ENCODE data around the gene NCAPD3.

Gene NCAPD3

DNA sequence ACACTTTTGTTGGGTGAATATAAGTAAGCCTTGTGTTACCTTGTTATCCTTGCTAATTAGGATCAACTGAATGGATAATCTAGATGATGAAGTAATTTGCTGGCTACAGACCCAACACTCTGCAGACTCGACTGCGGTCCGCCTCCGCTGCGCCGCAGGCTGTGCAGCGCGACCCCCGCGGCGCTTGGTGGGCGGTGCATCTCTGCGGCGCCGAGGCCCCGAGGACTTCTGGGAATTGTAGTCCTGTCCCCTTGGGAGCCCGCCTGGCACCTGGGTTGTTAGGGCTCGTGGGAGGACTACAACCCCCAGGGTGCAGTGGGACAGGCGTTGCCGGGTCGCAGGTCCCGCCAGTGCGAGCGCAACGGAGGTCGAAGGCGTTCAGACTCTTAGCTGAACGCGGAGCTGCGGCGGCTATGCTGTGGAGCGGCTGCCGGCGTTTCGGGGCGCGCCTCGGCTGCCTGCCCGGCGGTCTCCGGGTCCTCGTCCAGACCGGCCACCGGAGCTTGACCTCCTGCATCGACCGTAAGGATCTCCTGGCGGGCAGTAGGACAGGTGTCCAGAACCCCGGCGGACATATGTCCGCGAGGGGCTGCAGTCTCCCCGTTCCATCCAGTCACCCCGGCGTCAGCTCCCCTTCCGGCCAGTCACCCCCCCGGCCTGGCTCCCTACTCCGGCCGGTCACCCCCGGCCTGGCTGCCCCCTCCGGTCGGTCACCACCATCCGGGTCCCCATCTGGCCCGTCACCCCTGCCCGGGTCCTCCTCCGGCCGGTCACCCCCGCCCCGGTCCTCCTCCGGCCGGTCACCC is 29.6 kb upstream of the NCAPD3 start, which contains the start of the genes ACAD8 and THYN1:
Gene ACAD8, plus strand, starts transcription at position 381 of the 806 bp plus-strand sequence. Its CDS starts 33 bp downstream, at position 414.
Gene THYN1, minus strand, starts transcription at position 165 of the 806 bp plus-strand sequence. CDS start 470 bp downstream, outside the sequence.
- DNase-seq (ENCODE audit: low read depth) = peak; percentile 94

DNA sequence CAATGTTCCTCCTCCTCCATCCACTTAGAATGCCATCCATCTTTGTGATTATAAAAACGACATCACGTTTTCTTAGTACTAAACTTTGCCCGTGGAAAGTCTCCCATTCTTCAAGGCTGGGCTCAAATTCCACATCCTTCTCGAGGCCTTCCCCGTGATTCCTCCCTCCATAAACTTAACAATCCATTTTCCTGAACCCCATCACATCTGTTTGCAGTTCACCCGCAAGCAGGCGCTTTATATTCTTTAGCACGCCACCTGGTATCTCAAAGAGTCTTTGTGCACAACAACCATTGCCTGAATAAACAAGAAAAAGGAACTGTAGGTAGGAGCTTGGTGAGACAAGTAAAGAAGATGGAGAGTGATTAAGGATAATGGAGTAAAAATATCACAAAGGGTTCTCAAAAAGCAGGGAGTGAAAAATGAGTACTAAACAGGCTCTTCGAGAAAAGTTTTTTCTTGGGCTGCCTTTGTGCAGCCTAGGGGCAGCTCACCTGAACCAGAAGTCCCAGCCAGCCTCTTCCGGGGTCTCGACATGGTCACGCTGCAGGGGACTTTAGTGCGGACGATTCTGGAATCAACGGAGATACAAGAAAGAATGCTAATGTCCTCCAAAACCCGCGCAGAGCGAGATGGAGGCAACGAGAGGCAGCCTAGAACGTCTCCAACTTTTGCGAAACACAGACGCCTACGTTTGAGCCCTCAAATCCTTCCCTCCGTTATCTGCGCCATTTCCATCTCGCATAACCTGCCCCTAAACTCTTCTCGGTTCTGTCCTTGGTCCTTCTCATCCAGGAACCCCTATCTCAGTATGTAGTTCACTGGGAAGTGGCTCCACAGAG is 28.8 kb upstream of the NCAPD3 start:
- no peak for DNase-seq (ENCODE audit: low read depth)

DNA sequence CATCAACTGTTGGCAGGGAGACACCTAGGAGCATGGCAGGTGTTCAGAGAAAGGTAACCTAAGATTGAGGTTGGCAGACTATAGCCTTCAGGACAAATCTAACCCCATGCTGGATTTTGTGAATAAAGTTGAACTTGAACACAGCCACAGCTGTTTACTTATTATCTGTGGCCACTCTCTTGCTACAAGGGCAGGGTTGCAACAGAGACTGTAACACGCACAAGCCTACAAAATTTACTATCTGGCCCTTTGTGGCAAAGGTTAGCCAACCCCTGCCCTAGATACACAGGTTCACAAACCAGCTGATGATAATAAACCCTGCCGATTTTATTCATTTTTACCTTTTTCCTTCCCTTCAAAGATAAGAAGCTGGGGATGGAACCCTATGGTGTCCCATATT is 26.9 kb upstream of the NCAPD3 start:
- no peak for DNase-seq (ENCODE audit: low read depth)

DNA sequence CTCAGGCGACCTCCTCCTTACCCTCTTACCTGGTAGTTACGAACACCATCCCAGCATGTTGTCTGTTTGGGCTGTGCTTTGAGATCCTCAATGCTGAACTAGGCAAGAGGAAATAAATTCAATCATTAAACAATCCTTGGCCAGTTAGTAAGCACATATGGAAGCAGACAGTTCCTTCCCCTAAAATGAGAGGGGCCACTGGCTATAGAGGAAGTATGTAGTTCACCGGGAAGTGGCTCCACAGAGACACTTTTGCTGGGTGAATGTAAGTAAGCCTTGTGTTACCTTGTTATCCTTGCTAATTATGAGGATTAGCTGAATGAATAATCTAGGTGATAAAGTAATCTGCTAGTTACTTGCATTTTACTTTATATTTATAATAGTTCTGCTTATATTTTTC is 26.5 kb upstream of the NCAPD3 start:
- no peak for DNase-seq (ENCODE audit: low read depth)

DNA sequence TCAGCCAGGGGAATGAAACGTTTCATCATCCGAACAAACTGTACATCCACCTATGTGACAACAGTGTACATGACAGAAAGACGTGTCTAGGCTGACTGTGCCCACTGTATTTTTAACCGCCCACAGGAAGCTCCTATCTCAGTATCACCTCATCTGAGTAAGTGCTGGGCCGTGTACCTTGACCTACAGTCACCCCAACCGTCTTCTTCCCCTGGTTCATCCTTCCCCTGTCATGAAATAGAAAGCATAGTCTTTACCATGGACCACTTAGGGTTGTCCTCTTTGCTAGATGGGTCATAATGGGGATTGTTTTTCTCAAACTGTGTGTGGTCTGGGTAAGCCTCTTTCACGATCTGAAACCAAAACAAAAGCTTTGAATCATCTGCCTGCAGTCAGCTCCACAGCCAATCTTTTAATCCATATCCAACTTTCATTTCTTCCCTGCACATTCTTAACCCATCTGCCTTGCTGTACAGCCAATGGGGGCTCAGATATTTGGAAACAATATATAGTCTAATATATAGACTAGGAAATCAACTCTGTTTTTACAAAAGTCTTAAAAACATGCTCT is 25.2 kb upstream of the NCAPD3 start:
- no peak for DNase-seq (ENCODE audit: low read depth)

DNA sequence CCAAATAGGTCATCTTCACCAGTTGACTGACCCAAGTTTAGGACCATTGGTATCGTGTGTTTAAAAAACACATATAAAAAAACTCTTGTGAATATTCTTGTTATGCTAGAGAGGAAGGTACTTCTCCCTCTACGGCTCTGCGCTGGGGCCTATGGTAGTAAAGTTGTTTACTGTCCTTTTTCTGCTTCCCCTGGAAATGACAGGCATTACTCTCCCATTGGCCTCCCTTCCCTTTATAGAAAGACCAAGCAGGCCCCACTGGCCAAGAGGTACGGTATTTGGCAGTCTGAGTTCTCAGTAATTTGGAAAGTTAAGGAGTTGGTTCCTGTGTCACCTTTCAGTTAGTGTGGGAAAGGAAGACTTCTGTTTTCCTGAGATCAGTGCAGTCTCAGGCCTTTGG is 22.9 kb upstream of the NCAPD3 start:
- DNase-seq (ENCODE audit: low read depth) = no peak

DNA sequence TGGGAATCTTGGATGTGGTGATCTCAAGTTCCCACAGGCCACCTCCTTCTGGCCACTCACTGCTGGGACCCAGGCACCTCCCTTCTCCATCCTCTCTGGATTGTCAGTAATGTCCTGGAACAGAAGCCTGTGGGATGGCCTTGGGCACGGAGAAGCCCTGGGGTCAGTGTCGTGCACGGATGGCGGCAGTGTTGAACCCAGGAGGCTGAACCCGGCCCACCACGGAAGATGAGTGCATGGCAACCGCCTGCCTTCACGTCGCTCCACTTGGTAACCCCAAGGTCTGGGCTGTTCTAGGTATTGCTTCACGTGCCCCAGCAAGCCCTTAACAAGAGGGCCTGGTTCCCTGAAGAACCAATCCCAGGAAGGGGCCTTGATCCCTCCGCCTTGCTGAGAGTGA is 22.3 kb upstream of the NCAPD3 start:
- no peak for DNase-seq (ENCODE audit: low read depth)

DNA sequence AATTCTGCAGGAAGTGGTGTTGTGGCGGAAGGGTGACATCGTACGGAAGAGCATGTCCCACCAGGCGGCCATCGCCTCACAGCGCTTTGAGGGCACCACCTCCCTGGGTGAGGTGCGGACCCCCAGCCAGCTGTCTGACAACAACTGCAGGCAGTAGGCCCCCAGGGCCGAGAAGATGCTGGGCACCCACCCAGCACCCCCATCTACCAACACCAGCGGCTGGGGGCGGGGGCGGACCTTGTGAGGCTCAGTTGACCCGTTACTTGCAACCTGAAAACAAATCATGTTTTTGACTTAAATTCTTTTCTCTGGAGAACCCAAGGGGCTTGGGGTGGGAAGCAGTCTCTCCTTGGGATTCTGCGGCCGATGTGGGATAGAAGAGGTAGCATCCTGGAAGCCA is 21.7 kb upstream of the NCAPD3 start:
- no peak for DNase-seq (ENCODE audit: low read depth)

DNA sequence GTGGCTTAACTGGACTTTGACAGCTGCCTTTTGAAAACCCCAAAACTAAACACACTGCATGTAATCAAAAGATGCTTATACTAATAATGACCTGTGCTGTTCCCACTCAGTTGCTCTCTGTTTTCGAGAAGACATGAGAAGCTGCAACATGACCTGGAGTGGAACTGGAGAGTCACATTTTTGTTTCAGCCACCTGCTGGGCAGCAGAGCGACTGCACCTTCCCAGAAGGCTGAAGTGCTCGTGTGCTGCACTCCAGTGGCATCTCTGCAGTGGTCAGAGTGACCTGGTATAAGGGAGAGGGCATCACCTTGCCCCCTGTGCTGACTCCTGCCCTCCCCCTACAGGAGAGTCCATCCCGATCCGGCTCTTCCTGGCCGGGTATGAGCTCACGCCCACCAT is 20.8 kb upstream of the NCAPD3 start:
- DNase-seq (ENCODE audit: low read depth) = no peak

DNA sequence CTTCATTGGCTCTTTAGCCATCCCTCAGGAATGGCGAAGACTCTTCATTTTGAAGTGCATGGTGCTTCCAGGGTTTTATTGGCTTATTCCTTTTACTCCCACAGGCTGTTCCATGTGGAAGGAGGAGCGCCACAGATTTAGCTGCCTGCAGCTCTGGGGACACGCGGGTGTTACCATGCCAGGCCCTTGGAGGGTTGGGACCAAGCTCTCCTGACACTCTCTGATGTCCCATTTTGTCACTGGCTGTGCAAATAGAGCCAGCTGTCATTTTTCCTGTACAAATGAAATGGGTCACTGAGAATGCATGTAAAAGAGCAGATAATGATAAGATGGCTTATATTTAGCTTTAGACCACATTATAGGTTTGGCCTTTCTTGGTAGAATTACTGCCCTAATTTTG is 20.1 kb upstream of the NCAPD3 start:
- no peak for DNase-seq (ENCODE audit: low read depth)

DNA sequence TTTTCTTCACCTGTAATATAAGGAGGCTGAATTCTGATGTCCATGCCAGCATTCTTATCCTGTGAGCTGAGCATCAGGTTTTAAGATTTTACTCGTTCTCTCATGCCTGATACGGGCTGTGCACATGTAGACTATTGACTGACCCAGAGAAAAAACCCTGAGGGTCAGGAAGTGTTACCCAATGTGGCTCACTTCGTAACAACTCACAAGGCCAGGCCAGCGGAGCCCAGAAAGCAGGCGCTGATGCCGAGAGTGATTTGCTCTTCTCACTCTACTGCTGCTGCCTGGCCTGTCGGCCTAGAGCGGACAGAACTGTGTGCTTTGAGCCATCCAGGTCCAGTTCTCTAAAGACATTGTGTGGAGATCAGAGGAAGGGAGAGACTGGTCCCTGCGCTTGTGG is 18.6 kb upstream of the NCAPD3 start:
- no peak for DNase-seq (ENCODE audit: low read depth)

DNA sequence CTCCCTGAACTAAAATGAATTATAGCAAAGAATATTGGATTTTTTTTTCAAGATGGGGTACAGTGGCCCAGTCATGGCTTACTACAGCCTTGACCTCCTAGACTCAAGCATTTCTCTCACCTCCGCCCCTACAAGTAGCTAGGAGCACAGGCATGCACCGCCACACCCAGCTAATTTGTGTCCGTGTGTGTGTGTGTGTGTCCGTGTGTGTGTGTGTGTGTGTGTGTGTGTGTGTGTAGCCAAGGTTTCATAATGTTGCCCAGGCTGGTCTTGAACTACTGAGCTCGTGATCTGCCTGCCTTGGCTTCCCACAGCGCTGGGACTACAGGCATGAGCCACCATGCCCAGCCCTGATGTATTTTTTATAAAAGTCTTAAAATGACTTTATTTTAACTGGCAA is 16.8 kb upstream of the NCAPD3 start:
- DNase-seq (ENCODE audit: low read depth) = no peak

DNA sequence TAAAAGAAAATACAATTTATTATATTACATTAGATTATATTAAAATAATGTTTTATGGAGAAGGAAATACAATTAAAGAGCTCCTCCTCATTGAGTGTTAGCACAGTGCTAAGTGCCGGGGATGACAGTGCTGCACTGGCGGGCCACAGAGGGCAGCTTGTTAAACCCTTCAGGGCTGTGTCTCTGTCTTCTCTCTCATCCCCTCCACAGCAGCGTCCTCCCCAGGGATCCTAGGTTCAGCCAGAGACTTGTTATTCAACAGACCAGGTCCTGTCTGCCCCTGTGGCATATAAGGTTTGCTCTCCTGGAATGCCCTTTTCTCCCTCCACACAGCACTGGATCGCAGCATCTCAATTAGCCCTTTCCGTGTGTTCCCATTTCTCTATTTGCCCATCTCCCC is 15.2 kb upstream of the NCAPD3 start:
- no peak for DNase-seq (ENCODE audit: low read depth)

DNA sequence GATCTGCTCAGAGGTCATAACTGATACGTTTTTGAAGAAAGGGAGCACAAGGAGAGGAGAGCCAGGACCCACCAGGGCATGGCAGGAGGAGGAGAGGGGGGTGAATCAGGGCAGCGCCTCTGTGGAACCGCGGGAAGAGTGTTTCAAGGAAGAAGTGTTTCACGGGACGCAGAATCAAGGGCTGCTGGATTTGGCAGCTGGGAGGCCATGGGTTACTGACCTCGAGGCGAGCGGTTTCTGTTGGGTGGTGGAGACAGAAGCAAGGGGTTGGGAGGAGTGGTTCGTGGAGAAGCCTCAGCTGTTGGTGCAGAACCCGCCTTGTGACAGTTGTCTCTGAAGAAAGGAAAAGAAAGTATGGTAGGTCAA is 13.8 kb upstream of the NCAPD3 start:
- no peak for DNase-seq (ENCODE audit: low read depth)

DNA sequence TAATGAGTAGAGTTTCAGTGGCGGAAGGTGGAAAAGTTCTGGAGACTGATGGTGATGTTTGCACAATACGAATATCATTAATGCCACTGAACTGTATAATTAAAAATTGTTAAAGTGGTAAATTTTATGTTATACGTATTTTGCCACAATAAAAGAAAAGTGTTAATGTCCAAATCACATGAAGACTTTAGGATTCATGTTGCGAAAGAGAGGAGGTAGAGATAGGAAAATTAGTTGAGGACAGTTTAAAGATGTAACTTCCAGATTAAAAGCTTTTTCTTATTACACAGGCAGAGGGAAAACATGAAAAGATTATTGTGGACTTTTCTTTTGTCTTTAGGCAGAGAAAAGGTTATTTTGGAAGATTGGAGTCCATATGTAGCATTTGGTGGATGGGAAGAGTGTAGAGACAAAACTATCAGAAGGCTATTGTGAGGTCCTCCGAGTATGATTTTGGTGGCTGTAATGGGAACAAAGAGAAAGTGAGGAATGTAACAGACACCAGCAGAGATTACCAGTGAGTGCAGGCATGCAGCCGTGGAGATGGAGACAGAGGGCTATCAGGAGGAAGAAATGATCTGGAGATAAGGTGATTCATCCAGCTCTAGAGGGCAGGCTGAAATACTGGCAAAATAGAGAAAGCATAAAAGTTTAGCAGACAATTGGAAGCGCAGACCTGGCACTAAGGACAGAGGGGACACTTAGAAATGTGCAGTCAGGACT is 13.2 kb upstream of the NCAPD3 start:
- DNase-seq (ENCODE audit: low read depth) = no peak

DNA sequence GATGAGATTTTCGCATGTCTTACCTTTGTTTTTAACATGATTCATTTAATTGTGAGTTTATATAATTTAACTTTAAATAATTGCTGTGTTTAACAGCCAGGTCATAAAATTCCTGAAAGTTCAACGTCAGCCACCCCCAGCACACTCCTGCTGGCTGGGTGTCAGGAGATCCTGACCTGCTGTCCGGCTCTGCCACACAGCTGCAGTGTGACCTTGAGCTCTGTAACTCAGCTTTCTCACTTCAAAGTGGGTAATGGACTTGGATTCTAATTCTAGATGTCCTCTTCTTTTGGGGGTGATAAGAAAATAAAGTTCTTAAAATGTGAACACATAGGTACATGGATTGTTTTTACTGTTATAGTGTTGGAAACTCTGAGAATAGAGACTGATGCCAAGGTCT is 11.6 kb upstream of the NCAPD3 start:
- no peak for DNase-seq (ENCODE audit: low read depth)

DNA sequence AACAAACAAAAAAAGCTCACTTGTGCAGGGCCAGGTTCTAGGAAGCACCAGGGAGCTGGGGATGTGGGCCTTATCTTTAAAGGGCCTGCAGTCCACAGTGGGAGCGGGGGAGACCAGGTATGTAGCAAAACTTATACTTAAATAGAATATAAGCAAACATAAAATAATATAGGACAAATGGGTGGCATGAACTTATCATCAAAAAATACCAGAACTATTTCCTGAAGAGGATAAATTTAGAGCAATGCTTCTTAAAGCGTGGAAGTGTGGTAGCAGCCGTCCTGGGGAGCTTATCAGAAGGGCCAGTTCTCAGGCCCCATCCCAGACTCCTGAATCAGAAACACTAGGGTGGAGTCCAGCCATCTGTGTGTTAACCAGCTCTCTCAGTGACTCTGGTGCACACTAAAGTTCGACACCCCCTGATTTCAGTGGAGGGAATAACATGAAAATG is 10.0 kb upstream of the NCAPD3 start:
- DNase-seq (ENCODE audit: low read depth) = no peak

DNA sequence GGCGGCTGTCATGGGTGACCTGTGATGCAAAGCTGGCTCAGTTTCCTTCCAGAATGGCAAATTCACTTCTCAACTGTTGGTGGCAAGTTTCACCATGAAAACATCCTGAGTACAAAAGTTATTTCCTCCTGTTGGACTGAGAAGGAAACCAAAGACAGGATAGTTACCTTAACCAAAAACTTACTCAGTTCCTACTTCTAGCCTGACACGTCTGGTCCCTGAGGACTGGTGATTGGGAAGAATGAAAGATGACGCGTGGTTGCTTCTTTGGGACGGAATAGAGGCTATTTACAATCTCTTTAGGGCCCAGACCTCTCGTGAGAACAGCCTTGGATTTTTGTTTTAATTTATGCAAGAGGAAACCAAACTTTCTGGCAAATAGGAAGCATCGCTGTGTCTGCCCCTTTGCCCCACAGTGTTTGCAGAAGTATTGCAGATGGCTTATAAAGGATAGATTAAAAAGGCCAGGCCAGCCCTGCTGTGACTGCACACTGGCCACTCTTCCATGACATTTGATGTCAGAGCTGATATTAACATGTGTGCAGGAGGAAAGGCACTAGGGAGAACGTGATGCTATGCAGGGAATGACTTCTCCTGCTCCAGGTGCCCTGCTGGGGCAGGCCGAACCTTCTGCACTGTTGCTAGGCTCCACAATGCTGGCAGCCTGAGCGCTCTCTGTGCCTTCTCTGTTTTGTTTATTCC is 8.3 kb upstream of the NCAPD3 start:
- no peak for DNase-seq (ENCODE audit: low read depth)

DNA sequence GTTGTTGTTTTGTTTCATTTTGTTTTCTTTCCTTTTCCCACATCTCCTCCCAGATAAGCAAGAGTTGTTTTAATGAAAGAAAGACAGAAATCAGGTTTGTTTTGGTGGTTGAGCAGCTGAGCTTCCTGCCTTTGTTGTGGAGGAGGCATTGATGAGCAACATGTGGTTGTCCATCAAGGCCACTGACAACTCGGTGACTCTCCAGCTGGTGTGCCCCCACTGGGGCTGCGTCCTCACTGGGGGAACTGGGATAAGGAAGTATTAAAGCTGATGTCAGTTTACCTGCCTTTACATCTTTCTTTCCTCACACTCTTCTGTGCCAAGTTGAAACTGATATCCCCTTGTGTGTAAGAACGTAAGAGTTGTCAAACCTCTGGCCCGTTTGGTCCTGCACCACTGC is 6.6 kb upstream of the NCAPD3 start:
- DNase-seq (ENCODE audit: low read depth) = no peak

DNA sequence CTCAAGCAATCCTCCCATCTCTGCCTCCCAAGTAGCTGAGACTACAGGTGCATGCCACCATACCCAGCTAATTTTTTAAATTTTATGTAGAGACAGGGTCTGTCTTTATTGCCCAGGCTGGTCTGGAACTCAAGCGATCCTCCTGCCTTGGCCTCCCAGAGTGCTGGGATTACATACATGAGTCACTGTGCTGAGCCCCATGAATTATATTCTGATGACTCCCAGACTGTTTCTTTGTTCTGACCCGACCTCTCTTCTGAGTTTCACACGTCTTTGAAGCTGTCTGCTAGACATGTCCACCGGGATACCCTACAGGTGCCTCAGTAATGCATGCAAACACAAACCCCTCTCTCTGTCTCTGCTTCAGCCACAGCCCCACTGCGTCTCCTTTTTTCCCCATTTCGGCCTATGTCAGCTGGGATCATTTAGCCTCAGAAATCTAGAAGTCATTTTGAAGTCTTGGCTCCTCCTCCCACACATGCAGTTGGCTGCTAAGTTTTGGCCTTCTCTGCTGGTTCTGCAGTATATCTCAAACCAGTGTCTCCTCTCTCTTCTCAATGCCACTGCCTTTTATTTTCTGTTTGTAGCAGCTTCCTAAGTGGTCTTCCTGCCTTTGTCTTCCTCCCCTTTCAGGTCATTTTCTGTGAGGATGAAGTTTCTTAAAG is 5.5 kb upstream of the NCAPD3 start:
- DNase-seq (ENCODE audit: low read depth) = no peak

DNA sequence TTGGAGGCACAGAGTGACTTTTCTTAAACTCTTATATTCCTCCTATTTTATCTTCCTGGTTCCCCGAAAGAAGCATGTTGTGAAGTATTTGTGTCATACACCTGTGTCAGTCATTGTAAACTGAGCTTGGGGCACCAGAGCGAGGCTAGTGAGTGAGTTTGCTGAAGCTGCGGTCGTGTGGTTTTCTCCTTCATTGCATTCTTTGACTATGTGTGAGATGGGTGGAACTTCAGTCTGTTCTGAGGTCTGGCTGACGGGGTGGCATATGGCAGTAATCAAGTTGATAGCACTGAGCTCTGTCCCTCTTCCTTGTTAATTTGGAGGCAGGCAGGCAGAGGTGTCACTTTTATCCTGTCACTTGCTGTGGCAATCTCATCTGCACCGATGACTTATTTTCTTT is 4.9 kb upstream of the NCAPD3 start:
- DNase-seq (ENCODE audit: low read depth) = no peak

Measured in T follicular helper cell (primary cell).